Lower leg skin (tissue), 4 donors: ENCODE results near the gene RAD51B. TPM values are rescaled to one million over a fixed set of nuclear protein-coding genes. Genes with fewer than 3 reads are reported as not detected.

ENCODE experiments used
- DNase-seq, 2 donors: peaks; one replicate each; pipeline ENCODE4 v3.0.0-alpha.2; 2019; ENCODE audit warnings: low spot score in 2 of 2
- H3K4me3 ChIP-seq: fragments of 200-600 bp; sonication (generic); 2 replicates; pipeline ENCODE4 v1.5.1; 2017; ENCODE audit warnings: mild to moderate bottlenecking, low read depth; ENCODE audit not compliant: poor library complexity, severe bottlenecking
- POLR2A ChIP-seq, 2 donors: fragments of 450-650 bp; IDR thresholded peaks; one replicate each; pipeline ENCODE4 v1.6.1; 2016 to 2017; ENCODE audit warnings: antibody characterized with exemption in 2 of 2, mild to moderate bottlenecking in 1 of 2, moderate library complexity in 1 of 2
- WGBS, 2 donors: methylation state at CpG; one replicate each; pipeline ENCODE4 v1.1.5; 2018; 5-methylcytosine and 5-hydroxymethylcytosine counted together
- intact Hi-C: fragments of 100-400 bp; cut with DNase I; formaldehyde crosslinking; loops from one replicate; pipeline ENCODE4 v1.15.0; 2023; ENCODE audit warnings: low total_unique reads
- total RNA-seq, 4 donors: library from RNA; depleted of rRNA; stranded (reverse); fragments of >200 nt; gene quantifications; one replicate each; pipeline ENCODE4 v1.1.0, GENCODE V29; 2016
- TF ChIP-seq, protein P1 (sequence below), 3 donors: fragments of 450-650 bp; IDR thresholded peaks; one replicate each; pipeline ENCODE4 v1.5.1; 2016; ENCODE audit warnings: antibody characterized with exemption in 3 of 3, mild to moderate bottlenecking in 3 of 3, moderate library complexity in 2 of 3

Gene RAD51B
- total RNA-seq, 4 donors from 2014 or later, result 6.1 to 27.2 (median 13.6) TPM

DNA sequence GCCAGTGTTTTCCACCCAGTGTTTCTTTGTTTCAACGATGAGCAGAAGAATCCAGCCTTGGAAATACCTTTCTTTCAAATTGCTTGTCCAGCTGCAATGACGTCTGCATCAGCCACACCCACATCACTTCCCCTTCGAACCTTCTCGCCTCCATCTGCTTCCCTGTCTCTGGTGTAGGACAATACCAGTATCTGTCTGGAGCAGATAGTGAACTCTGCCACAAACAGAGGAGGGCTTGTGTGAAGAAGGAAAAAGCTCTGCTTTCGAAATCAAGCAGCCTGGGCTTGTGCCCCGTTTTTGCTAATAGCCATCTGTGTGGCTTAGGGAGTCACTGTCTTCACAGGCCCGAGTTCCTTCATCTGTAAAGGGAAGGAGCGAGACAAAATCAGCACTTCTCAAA is 557.9 kb downstream of the RAD51B start:
- intact Hi-C loops, result no loop called here
- TF ChIP-seq POLR2A (IDR thresholded peaks at IDR 0.05), result no peak
- TF ChIP-seq, protein P1, sequence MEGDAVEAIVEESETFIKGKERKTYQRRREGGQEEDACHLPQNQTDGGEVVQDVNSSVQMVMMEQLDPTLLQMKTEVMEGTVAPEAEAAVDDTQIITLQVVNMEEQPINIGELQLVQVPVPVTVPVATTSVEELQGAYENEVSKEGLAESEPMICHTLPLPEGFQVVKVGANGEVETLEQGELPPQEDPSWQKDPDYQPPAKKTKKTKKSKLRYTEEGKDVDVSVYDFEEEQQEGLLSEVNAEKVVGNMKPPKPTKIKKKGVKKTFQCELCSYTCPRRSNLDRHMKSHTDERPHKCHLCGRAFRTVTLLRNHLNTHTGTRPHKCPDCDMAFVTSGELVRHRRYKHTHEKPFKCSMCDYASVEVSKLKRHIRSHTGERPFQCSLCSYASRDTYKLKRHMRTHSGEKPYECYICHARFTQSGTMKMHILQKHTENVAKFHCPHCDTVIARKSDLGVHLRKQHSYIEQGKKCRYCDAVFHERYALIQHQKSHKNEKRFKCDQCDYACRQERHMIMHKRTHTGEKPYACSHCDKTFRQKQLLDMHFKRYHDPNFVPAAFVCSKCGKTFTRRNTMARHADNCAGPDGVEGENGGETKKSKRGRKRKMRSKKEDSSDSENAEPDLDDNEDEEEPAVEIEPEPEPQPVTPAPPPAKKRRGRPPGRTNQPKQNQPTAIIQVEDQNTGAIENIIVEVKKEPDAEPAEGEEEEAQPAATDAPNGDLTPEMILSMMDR (IDR thresholded peaks at IDR 0.05), result no peak
- 25 to 26% methylated on average over 8 of the region's 8 CpGs for WGBS, 2 donors
- no peak overlapping the region for H3K4me3 ChIP-seq
- peak; percentile 66 to 88 for DNase-seq

DNA sequence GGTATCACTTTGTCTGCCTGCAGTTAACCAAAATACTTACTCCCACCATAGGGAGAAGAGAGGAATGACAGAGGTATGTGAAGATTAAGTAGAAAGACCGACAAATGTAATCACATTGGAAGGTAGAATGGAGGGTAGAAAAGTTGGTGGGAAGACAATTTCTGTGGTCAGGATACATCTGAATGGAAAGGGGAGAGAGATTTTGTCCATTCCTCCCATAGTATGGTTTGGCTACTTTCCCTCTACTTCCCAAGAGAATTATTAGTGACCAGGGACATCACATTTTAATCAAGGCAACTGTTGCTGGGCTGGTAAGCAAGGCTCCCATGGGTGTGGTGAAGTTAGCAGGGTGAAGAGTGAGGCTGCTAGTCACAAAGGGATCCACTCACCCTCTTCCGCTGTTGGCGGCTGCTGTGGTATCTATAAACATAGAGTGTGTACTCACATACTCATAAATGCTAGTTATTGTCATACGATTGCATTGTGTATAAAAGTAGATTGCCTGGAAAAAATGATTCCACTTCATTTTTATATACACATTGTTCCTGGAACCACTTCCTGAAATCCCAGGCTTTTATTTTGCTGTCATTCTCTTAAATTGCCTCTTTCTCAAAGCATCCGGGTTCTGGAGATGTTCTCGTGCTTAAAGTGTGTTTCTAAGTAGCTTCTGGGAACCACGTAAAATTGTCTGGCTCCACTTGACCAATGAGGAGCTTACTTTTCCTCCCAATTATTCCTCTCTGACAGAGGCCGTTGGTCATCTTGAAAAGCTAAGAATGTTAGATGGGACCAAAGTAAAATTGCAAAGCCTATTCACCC is 560.1 kb downstream of the RAD51B start:
- intact Hi-C loops, result no loop called here
- no peak for DNase-seq
- no peak overlapping the region for H3K4me3 ChIP-seq
- 66 to 67% methylated on average over 8 of the region's 8 CpGs for WGBS, 2 donors
- TF ChIP-seq, protein P1 (IDR thresholded peaks at IDR 0.05), result no peak
- no peak for TF ChIP-seq POLR2A (IDR thresholded peaks at IDR 0.05)

- 13 to 32% methylated on average over 1 of the region's 1 CpG for WGBS, 2 donors
- TF ChIP-seq POLR2A (IDR thresholded peaks at IDR 0.05), result no peak
- TF ChIP-seq, protein P1 (IDR thresholded peaks at IDR 0.05), result no peak
- no peak for DNase-seq
- intact Hi-C loops, result no loop called here
- H3K4me3 ChIP-seq, result no peak overlapping the region
Observed at GRCh38 chr14:68380329-68380741, 560.8 kb downstream of the RAD51B start.

DNA sequence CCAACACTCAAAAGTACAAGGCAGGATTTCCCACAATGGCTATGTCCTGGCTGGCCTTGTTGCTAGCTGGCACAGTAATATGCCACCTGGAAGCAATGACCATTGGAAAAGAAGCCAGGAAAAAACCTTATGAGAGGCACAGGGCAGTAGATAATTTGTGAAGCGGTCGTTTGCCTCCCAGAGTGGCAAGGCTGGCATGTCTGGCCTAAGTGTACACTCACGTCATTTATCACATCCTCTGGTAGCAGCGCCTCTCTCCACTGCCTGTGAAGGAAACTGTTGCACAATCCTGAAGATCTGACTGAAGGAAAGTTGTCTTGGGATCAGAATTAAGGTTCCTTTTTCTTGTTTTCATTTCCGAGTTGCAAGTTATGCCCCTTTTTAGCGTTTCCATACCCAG is 564.8 kb downstream of the RAD51B start:
- WGBS, 2 donors, result 47% methylated on average over 6 of the region's 6 CpGs
- intact Hi-C loops, result no loop called here
- DNase-seq, result peak; percentile 51 to 88

GRCh38 chr14:68384881-68385280 is 565.3 kb downstream of the RAD51B start:
- H3K4me3 ChIP-seq, result no peak overlapping the region
- intact Hi-C loops, result no loop called here
- 68 to 75% methylated on average over 9 of the region's 9 CpGs for WGBS, 2 donors
- TF ChIP-seq POLR2A (IDR thresholded peaks at IDR 0.05), result no peak
- TF ChIP-seq, protein P1 (IDR thresholded peaks at IDR 0.05), result no peak
- no peak for DNase-seq

More for the DNA sequence above, 564.8 kb downstream of the RAD51B start:
- no peak overlapping the region for H3K4me3 ChIP-seq
- TF ChIP-seq POLR2A (IDR thresholded peaks at IDR 0.05), result no peak
- TF ChIP-seq, protein P1 (IDR thresholded peaks at IDR 0.05), result no peak
